IMR-90 (cell line): ENCODE results near the gene CYGB. TPM values are rescaled to one million over a fixed set of nuclear protein-coding genes. Genes with fewer than 3 reads are reported as not detected.

ENCODE experiments used
- ATAC-seq: fragments of 200-7000 bp; cut with Tn5 transposase; 2 replicates; pipeline ENCODE4 v1.9.1; 2020; ENCODE audit warnings: low read depth, mild to moderate bottlenecking, moderate library complexity
- BruUV-seq: library from RNA; stranded (reverse); fragments of 400-500 nt; replicated peaks from 2 replicates; lab custom pipeline; 2021; lab: Mats Ljungman, UMichigan
- CTCF ChIA-PET: fragments of 300-600 bp; formaldehyde crosslinking; extraction: SDS; loops from one replicate; lab custom pipeline; 2021; ENCODE audit warnings: antibody characterized with exemption; lab: Yijun Ruan, JAX
- POLR2A ChIA-PET: fragments of 300-600 bp; sonication (Branson Sonifier 250); formaldehyde crosslinking; loops from one replicate; lab custom pipeline; 2022; ENCODE audit warnings: antibody characterized with exemption; ENCODE audit not compliant: unreplicated experiment; lab: Charles Lee
- DNase-seq: peaks from one replicate; pipeline ENCODE4 v3.0.0; 2013
- H2AFZ ChIP-seq: replicated peaks from 2 replicates; pipeline ENCODE3; 2013; ENCODE audit warnings: low read length, mild to moderate bottlenecking; ENCODE audit not compliant: poor library complexity
- H2AK5ac ChIP-seq: 2 replicates; pipeline ENCODE4 v1.6.1; 2013; ENCODE audit warnings: low read depth, low read length, inconsistent platforms
- H2AK9ac ChIP-seq: replicated peaks from 2 replicates; pipeline ENCODE3; 2013; ENCODE audit warnings: mild to moderate bottlenecking, low read depth, low read length, moderate library complexity; ENCODE audit not compliant: poor library complexity
- H2BK120ac ChIP-seq: 2 replicates; pipeline ENCODE4 v1.6.1; 2013; ENCODE audit warnings: low read depth, low read length, inconsistent platforms
- H2BK15ac ChIP-seq: 3 replicates; pipeline ENCODE4 v1.6.1; 2013; ENCODE audit warnings: low read depth, low read length, inconsistent platforms
- H2BK20ac ChIP-seq: 2 replicates; pipeline ENCODE4 v1.6.1; 2013; ENCODE audit warnings: low read depth, mild to moderate bottlenecking, inconsistent platforms, low read length, moderate library complexity
- H2BK5ac ChIP-seq: 2 replicates; pipeline ENCODE4 v1.6.1; 2013; ENCODE audit warnings: mild to moderate bottlenecking, low read depth, low read length, inconsistent platforms; ENCODE audit not compliant: poor library complexity, severe bottlenecking
- H3K14ac ChIP-seq: replicated peaks from 2 replicates; pipeline ENCODE4 v1.6.1; 2013; ENCODE audit warnings: low read depth, low read length, inconsistent platforms
- H3K18ac ChIP-seq: 2 replicates; pipeline ENCODE4 v1.6.1; 2013; ENCODE audit warnings: low read depth, low read length, control low read depth
- H3K23ac ChIP-seq: 2 replicates; pipeline ENCODE4 v1.6.1; 2013; ENCODE audit warnings: low read depth, low read length, inconsistent platforms
- H3K27ac ChIP-seq: 2 replicates; pipeline ENCODE4 v1.5.1; 2013; ENCODE audit warnings: mild to moderate bottlenecking, control low read depth, low read length; ENCODE audit not compliant: insufficient read depth
- H3K27me3 ChIP-seq: 2 replicates; pipeline ENCODE4 v1.6.1; 2013; ENCODE audit warnings: low read length; ENCODE audit not compliant: control insufficient read depth, insufficient read depth
- H3K36me3 ChIP-seq: 2 replicates; pipeline ENCODE4 v1.6.1; 2013; ENCODE audit warnings: low read length, mixed read lengths; ENCODE audit not compliant: control insufficient read depth, insufficient read depth
- H3K4ac ChIP-seq: 2 replicates; pipeline ENCODE4 v1.6.1; 2013; ENCODE audit warnings: low read depth, low read length, inconsistent platforms
- H3K4me1 ChIP-seq: 2 replicates; pipeline ENCODE4 v1.6.1; 2013; ENCODE audit warnings: low read length, mixed read lengths; ENCODE audit not compliant: control insufficient read depth, insufficient read depth
- H3K4me2 ChIP-seq: 2 replicates; pipeline ENCODE4 v1.6.1; 2013; ENCODE audit warnings: low read depth, mild to moderate bottlenecking, control low read depth, low read length, moderate library complexity
- H3K4me3 ChIP-seq: 2 replicates; pipeline ENCODE4 v1.5.1; 2013; ENCODE audit warnings: low read depth, mild to moderate bottlenecking, control low read depth, low read length, moderate library complexity; ENCODE audit not compliant: insufficient read depth
- H3K56ac ChIP-seq: 2 replicates; pipeline ENCODE4 v1.6.1; 2013; ENCODE audit warnings: low read length, inconsistent platforms; ENCODE audit not compliant: insufficient read depth; ENCODE audit errors: extremely low read depth
- H3K79me1 ChIP-seq, 2 experiments: 2 replicates each; pipeline ENCODE4 v1.6.1; 2013; ENCODE audit warnings: low read length in 2 of 2, inconsistent platforms in 1 of 2, low read depth in 1 of 2
- H3K9ac ChIP-seq: 2 replicates; pipeline ENCODE4 v1.6.1; 2013; ENCODE audit warnings: low read depth, low read length, control low read depth
- H3K9me1 ChIP-seq: 2 replicates; pipeline ENCODE4 v1.6.1; 2013; ENCODE audit warnings: low read length, inconsistent platforms; ENCODE audit not compliant: insufficient read depth
- H3K9me3 ChIP-seq: 2 replicates; pipeline ENCODE4 v1.6.1; 2013; ENCODE audit warnings: low read length; ENCODE audit not compliant: control insufficient read depth, insufficient read depth
- H4K20me1 ChIP-seq: 2 replicates; pipeline ENCODE4 v1.6.1; 2013; ENCODE audit warnings: low read length, inconsistent platforms; ENCODE audit not compliant: insufficient read depth
- H4K5ac ChIP-seq: 2 replicates; pipeline ENCODE4 v1.6.1; 2013; ENCODE audit warnings: mild to moderate bottlenecking, low read depth, low read length, control low read depth
- H4K8ac ChIP-seq, 2 experiments: 2 replicates each; pipeline ENCODE4 v1.6.1; 2013; ENCODE audit warnings: low read depth in 2 of 2, low read length in 2 of 2, control low read depth in 1 of 2, inconsistent platforms in 1 of 2
- H4K91ac ChIP-seq: 2 replicates; pipeline ENCODE4 v1.6.1; 2013; ENCODE audit warnings: low read depth, low read length, inconsistent platforms; ENCODE audit not compliant: insufficient read depth
- CEBPB ChIP-seq: IDR thresholded peaks from 2 replicates; pipeline ENCODE4 v1.6.1; 2012; ENCODE audit warnings: low read depth, low read length, improper control_type of control experiment
- CHD1 ChIP-seq: IDR thresholded peaks from 2 replicates; pipeline ENCODE4 v1.6.1; 2012; ENCODE audit warnings: low read depth, low read length, improper control_type of control experiment
- FOS ChIP-seq: fragments of 150-350 bp; IDR thresholded peaks from 2 replicates; pipeline ENCODE4 v1.6.1; 2016; ENCODE audit warnings: low read depth, low read length
- NFE2L2 ChIP-seq: fragments of 150-350 bp; IDR thresholded peaks from 2 replicates; pipeline ENCODE4 v1.6.1; 2016; ENCODE audit warnings: low read depth, mild to moderate bottlenecking, low read length
- SMC3 ChIP-seq: fragments of 150-350 bp; IDR thresholded peaks from 2 replicates; pipeline ENCODE4 v1.6.1; 2016; ENCODE audit warnings: low read depth, mild to moderate bottlenecking, antibody characterized with exemption, low read length, moderate library complexity
- WGBS, 2 experiments: methylation state at CpG; one replicate each; pipeline versions ENCODE4 v1.1.5 to v1.1.7; 2013; ENCODE audit warnings: missing lambda C conversion rate in 2 of 2; ENCODE audit not compliant: insufficient read length in 1 of 2; ENCODE audit errors: extremely low coverage in 2 of 2; 5-methylcytosine and 5-hydroxymethylcytosine counted together
- dilution Hi-C: fragments of 300-500 bp; cut with HindIII; formaldehyde crosslinking; loops from one replicate; pipeline ENCODE4 v1.14.3; 2018; ENCODE audit warnings: low sequenced_read_pairs; ENCODE audit not compliant: unreplicated experiment
- in situ Hi-C: fragments of 300-500 bp; cut with MboI; formaldehyde crosslinking; loops from 3 replicates; pipeline ENCODE4 v1.14.3; 2019; ENCODE audit warnings: low sequenced_read_pairs, inconsistent platforms, mixed read lengths
- intact Hi-C: fragments of 100-400 bp; cut with micrococcal nuclease; formaldehyde crosslinking; loops from 2 replicates; pipeline ENCODE4 v1.10.0; 2022
- polyA plus RNA-seq, 3 experiments: library from polyadenylated mRNA; depleted of rRNA; stranded (reverse); fragments of >200 nt; gene quantifications; 2 replicates each; pipeline ENCODE4 v1.2.3, GENCODE V29; 2012; ENCODE audit warnings: low replicate concordance in 1 of 3
- total RNA-seq: library from RNA; depleted of rRNA; stranded (reverse); fragments of >200 nt; gene quantifications from 2 replicates; pipeline ENCODE4 v1.2.3, GENCODE V29; 2012

The CYGB gene
- total and polyA plus RNA-seq, 2 of the 4 experiments (the other 2 are of a cell fraction): 1.3 to 2.9 TPM

- peak; percentile 98 for TF ChIP-seq SMC3
- no peak for TF ChIP-seq CEBPB
- no peak for TF ChIP-seq CHD1
Observed at GRCh38 chr17:76506408-76507345, 30.8 kb downstream of the CYGB start (continued).

- Histone ChIP-seq H3K9me1 (peaks cover 8% of the 10 kb centered on the region), H2BK5ac (no peak overlapping the region), H2BK120ac (no peak overlapping the region), H3K4ac (no peak overlapping the region), H3K56ac (no peak overlapping the region), H2AFZ (no peak overlapping the region), H2BK20ac (no peak overlapping the region), H3K27me3 (peaks cover 13% of the 10 kb centered on the region), H2BK15ac (no peak overlapping the region), H4K8ac (no peak overlapping the region), H4K91ac (no peak overlapping the region), H3K9ac (no peak overlapping the region), H3K4me3 (no peak overlapping the region), H3K4me1 (peaks cover 13% of the 10 kb centered on the region), H4K20me1 (no peaks in the 10 kb centered on the region), H3K14ac (no peak overlapping the region), H3K79me1 (peaks cover under 1 to 15% of the 10 kb centered on the region in 2 experiments; a peak in 3 of 4 replicates), H3K36me3 (no peaks in the 10 kb centered on the region), H3K18ac (no peak overlapping the region), H3K9me3 (no peaks in the 10 kb centered on the region), H3K4me2 (no peak overlapping the region), H3K27ac (no peak overlapping the region), H3K23ac (no peak overlapping the region), H2AK9ac (no peak overlapping the region), H2AK5ac (no peak overlapping the region), H4K5ac (no peak overlapping the region)
- intact Hi-C loops (no loop called here), in situ Hi-C loops (loop anchor here (10.0 kb wide), 2 partner anchors 99 to 199 kb away; partner anchors contain the start of gene QRICH2), dilution Hi-C loops (no loop called here)
- POLR2A ChIA-PET: no interaction called here
- TF ChIP-seq FOS (no peak), CEBPB (no peak), NFE2L2 (no peak)
- CTCF ChIA-PET: interaction anchor here (0.6 to 1.9 kb wide), 3 partner anchors 38 to 52 kb away, joined by 3 to 7 read pairs (median 3); no protein-coding TSS in a partner anchor
- no TSS peak for BruUV-seq
- no peak for DNase-seq
- ATAC-seq: no peak
- WGBS, 2 experiments: 80% methylated on average over 1 of the region's 7 CpGs; no CpG with 5 or more reads in 1 of the 2 experiments
Observed at GRCh38 chr17:76504117-76504516, 33.4 kb downstream of the CYGB start.
